Left renal pelvis (tissue), 4 donors: ENCODE measurements around the gene SUSD4. TPM values are rescaled to one million over a fixed set of nuclear protein-coding genes. Genes with fewer than 3 reads are reported as not detected.

Experiments used
- DNase-seq, 4 donors: peaks; one replicate each; pipeline ENCODE4 v3.0.0-alpha.2; 2013; ENCODE audit warnings: low read depth in 4 of 4, low spot score in 3 of 4
- polyA plus RNA-seq, 4 donors: library from polyadenylated mRNA; unstranded; fragments of 120-200 nt; gene quantifications; one replicate each; pipeline ENCODE4 v1.2.1, GENCODE V29; 2013; ENCODE audit not compliant: insufficient read length in 4 of 4

Gene SUSD4
- polyA plus RNA-seq, 4 donors: 0.91 to 21.1 (median 18.4) TPM

GRCh38 chr1:223216531-223217205 is 147.3 kb downstream of the SUSD4 start:
- no peak for DNase-seq

- no peak for DNase-seq
Measured at GRCh38 chr1:223216074-223216473, 147.9 kb downstream of the SUSD4 start.

- no peak for DNase-seq
Measured at GRCh38 chr1:223215026-223215425, 148.9 kb downstream of the SUSD4 start.

GRCh38 chr1:223214261-223214807 is 149.6 kb downstream of the SUSD4 start:
- no peak for DNase-seq

GRCh38 chr1:223212441-223212840 is 151.5 kb downstream of the SUSD4 start:
- DNase-seq: no peak

GRCh38 chr1:223211323-223211985 is 152.5 kb downstream of the SUSD4 start:
- no peak for DNase-seq

GRCh38 chr1:223210788-223211120 is 153.2 kb downstream of the SUSD4 start:
- DNase-seq: no peak

- no peak for DNase-seq
Measured at GRCh38 chr1:223209992-223210787, 153.8 kb downstream of the SUSD4 start.

GRCh38 chr1:223209293-223209898 is 154.6 kb downstream of the SUSD4 start:
- no peak for DNase-seq

- no peak for DNase-seq
Measured at GRCh38 chr1:223208164-223209076, 155.6 kb downstream of the SUSD4 start.

- DNase-seq: no peak
Measured at GRCh38 chr1:223207293-223208066, 156.5 kb downstream of the SUSD4 start.

- no peak for DNase-seq
Measured at GRCh38 chr1:223204424-223204823, 159.6 kb downstream of the SUSD4 start.

GRCh38 chr1:223203694-223204093 is 160.3 kb downstream of the SUSD4 start:
- DNase-seq: no peak

- DNase-seq: no peak
Measured at GRCh38 chr1:223203034-223203408, 161.0 kb downstream of the SUSD4 start.

- DNase-seq: no peak
Measured at GRCh38 chr1:223202376-223203033, 161.5 kb downstream of the SUSD4 start.

GRCh38 chr1:223201967-223202366 is 162.0 kb downstream of the SUSD4 start:
- DNase-seq: no peak

- DNase-seq: no peak
Measured at GRCh38 chr1:223200903-223201302, 163.1 kb downstream of the SUSD4 start.

- no peak for DNase-seq
Measured at GRCh38 chr1:223199094-223199647, 164.8 kb downstream of the SUSD4 start.

GRCh38 chr1:223198628-223198965 is 165.4 kb downstream of the SUSD4 start:
- DNase-seq: no peak
